ENCODE results near the gene MGAM2. TPM values are rescaled to one million over a fixed set of nuclear protein-coding genes. Genes with fewer than 3 reads are reported as not detected.

The MGAM2 gene
- total RNA-seq, 3 donors from 2014 or later (not counting 1 experiment from before 2014, with no cell fraction given), result 0.73 to 1.9 (median 1.1) TPM

- H3K4me3 Mint-ChIP-seq, result no peak overlapping the region
Measured at GRCh38 chr7:142185069-142185468, 73.6 kb downstream of the MGAM2 start.

DNA sequence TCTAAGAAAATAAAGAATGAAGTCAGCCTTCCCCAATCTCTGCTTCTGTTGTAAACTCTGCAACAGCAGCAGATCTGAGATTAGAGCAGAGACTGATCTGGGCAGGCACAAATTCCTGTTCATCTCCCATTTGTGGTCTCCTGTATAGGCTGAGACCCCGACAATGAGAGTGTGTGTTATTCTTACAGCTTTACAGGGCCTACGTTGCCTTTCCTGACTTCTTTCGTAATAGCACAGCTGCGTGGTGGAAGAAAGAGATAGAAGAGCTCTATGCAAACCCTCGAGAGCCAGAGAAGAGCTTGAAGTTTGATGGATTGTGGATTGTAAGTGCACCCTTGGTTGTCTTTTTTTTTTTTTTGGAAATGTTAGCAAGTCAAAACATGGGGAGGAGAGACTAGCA lies 74.3 kb downstream of the MGAM2 start:
- Mint-ChIP-seq H3K36me3 (no peaks in the 10 kb centered on the region), H3K9me3 (no peaks in the 10 kb centered on the region), H3K4me1 (peaks cover 8% of the 10 kb centered on the region in 2 donors), H3K27me3 (ENCODE audit: low read depth in 2 of 2) (peaks cover 0 to 4% of the 10 kb centered on the region in 2 donors), H3K4me3 (no peak overlapping the region), H3K27ac (no peak overlapping the region)
- no peak for TF ChIP-seq CTCF (IDR thresholded peaks at IDR 0.05)
- Histone ChIP-seq H3K27ac (ENCODE audit: low read length) (no peak overlapping the region), H3K36me3 (ENCODE audit: control insufficient read depth, insufficient read depth, low read length) (no peaks in the 10 kb centered on the region), H3K27me3 (ENCODE audit: control insufficient read depth, insufficient read depth, low read length) (no peaks in the 10 kb centered on the region), H3K9me3 (ENCODE audit: control insufficient read depth, insufficient read depth, low read length) (no peaks in the 10 kb centered on the region), H3K4me1 (ENCODE audit: control insufficient read depth, insufficient read depth, low read length) (no peaks in the 10 kb centered on the region), H3K4me3 (ENCODE audit: low read length) (no peak overlapping the region)
- DNase-seq (no peak), ATAC-seq (no peak)
- 50% methylated on average over 5 of the region's 5 CpGs for WGBS (ENCODE audit: insufficient coverage)
- intact Hi-C loops (cut with micrococcal nuclease), result no loop called here

More at GRCh38 chr7:142185069-142185468, 73.6 kb downstream of the MGAM2 start:
- Mint-ChIP-seq H3K36me3 (no peaks in the 10 kb centered on the region), H3K9me3 (no peaks in the 10 kb centered on the region), H3K4me1 (peaks cover 8% of the 10 kb centered on the region in 2 donors), H3K27ac (no peak overlapping the region), H3K27me3 (ENCODE audit: low read depth in 2 of 2) (peaks cover 0 to 4% of the 10 kb centered on the region in 2 donors)
- intact Hi-C loops (cut with micrococcal nuclease), result no loop called here
- ATAC-seq (no peak), DNase-seq (no peak)
- no peaks in the 10 kb centered on the region for H3K9me3 ChIP-seq (ENCODE audit: control insufficient read depth, insufficient read depth, low read length)
- TF ChIP-seq CTCF (IDR thresholded peaks at IDR 0.05), result no peak
- H3K27ac ChIP-seq (ENCODE audit: low read length), result no peak overlapping the region
- no peak overlapping the region for H3K4me3 ChIP-seq (ENCODE audit: low read length)
- no peaks in the 10 kb centered on the region for H3K36me3 ChIP-seq (ENCODE audit: control insufficient read depth, insufficient read depth, low read length)
- H3K4me1 ChIP-seq (ENCODE audit: control insufficient read depth, insufficient read depth, low read length), result no peaks in the 10 kb centered on the region
- WGBS (ENCODE audit: insufficient coverage), result 87% methylated on average over 3 of the region's 3 CpGs
- no peaks in the 10 kb centered on the region for H3K27me3 ChIP-seq (ENCODE audit: control insufficient read depth, insufficient read depth, low read length)

DNA sequence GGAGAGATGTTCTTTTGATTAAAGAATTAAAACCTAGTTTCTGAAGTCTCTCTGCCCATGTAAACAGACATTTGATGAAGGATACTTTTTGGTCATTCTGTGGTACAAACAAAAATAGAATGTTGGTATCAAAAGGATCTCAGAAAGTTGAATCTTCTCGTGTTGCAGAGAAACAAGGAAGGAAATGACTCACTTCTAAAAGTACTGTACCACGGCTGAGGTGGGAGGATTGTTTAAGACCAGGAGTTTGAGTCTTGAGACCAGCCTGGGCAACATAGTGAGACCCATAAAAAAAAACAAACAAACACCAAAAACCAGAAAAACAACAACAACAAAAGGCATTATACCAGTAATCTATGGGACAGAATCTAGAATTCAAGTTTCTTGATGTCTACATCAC lies 76.6 kb downstream of the MGAM2 start:
- Mint-ChIP-seq H3K4me3 (no peak overlapping the region), H3K36me3 (no peaks in the 10 kb centered on the region), H3K4me1 (peaks cover 8% of the 10 kb centered on the region in 2 donors), H3K27me3 (ENCODE audit: low read depth in 2 of 2) (peaks cover 4 to 9% of the 10 kb centered on the region in 2 donors), H3K9me3 (no peaks in the 10 kb centered on the region), H3K27ac (no peak overlapping the region)
- no peaks in the 10 kb centered on the region for H3K9me3 ChIP-seq (ENCODE audit: control insufficient read depth, insufficient read depth, low read length)
- DNase-seq (no peak), ATAC-seq (no peak)
- H3K4me1 ChIP-seq (ENCODE audit: control insufficient read depth, insufficient read depth, low read length), result no peaks in the 10 kb centered on the region
- H3K27ac ChIP-seq (ENCODE audit: low read length), result no peak overlapping the region
- WGBS (ENCODE audit: insufficient coverage), result 0% methylated on average over 1 of the region's 2 CpGs
- intact Hi-C loops (cut with micrococcal nuclease), result no loop called here
- no peak for TF ChIP-seq CTCF (IDR thresholded peaks at IDR 0.05)
- H3K36me3 ChIP-seq (ENCODE audit: control insufficient read depth, insufficient read depth, low read length), result no peaks in the 10 kb centered on the region
- H3K4me3 ChIP-seq (ENCODE audit: low read length), result no peak overlapping the region
- H3K27me3 ChIP-seq (ENCODE audit: control insufficient read depth, insufficient read depth, low read length), result no peaks in the 10 kb centered on the region

DNA sequence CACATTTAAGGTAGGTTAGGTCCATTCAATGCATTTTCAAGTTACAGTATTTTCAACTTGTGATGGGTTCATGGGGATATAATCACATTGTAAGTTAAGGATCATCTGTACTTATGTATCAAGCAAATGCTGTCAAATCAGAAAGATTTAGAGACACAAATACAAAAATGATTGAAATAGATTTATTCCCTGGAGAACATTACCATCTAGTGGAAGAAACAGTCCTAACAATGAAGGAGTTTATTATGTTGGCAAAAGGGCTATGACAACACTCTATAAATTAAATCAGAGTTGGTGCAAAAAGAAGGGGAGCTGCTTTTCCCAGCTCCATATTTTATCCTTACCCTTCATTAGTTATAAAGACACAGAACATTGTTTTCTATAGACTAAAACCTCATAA lies 77.3 kb downstream of the MGAM2 start:
- no peaks in the 10 kb centered on the region for H3K9me3 Mint-ChIP-seq

More for the DNA sequence above, 77.3 kb downstream of the MGAM2 start:
- peaks cover 8% of the 10 kb centered on the region in 2 donors for H3K4me1 Mint-ChIP-seq
- Histone ChIP-seq H3K36me3 (ENCODE audit: control insufficient read depth, insufficient read depth, low read length) (no peaks in the 10 kb centered on the region), H3K9me3 (ENCODE audit: control insufficient read depth, insufficient read depth, low read length) (no peaks in the 10 kb centered on the region), H3K4me3 (ENCODE audit: low read length) (no peak overlapping the region), H3K27ac (ENCODE audit: low read length) (no peak overlapping the region), H3K4me1 (ENCODE audit: control insufficient read depth, insufficient read depth, low read length) (no peaks in the 10 kb centered on the region), H3K27me3 (ENCODE audit: control insufficient read depth, insufficient read depth, low read length) (no peaks in the 10 kb centered on the region)
- no peaks in the 10 kb centered on the region for H3K36me3 Mint-ChIP-seq
- peak in 1 of 2 donors; percentile 6 for DNase-seq
- no peak overlapping the region for H3K27ac Mint-ChIP-seq
- no peak for ATAC-seq
- H3K4me3 Mint-ChIP-seq, result no peak overlapping the region
- intact Hi-C loops (cut with micrococcal nuclease), result loop anchor here (1.0 kb wide), 1 partner anchor 214 kb away; no protein-coding TSS in a partner anchor
- TF ChIP-seq CTCF (IDR thresholded peaks at IDR 0.05), result no peak
- peaks cover 11 to 13% of the 10 kb centered on the region in 2 donors for H3K27me3 Mint-ChIP-seq (ENCODE audit: low read depth in 2 of 2)
